ENCODE data around the gene FLRT1.

GRCh38 chr11:64013141-64013896, 22.4 kb upstream of the FLRT1 start:
- no peak for TF ChIP-seq CTCF (IDR thresholded peaks at IDR 0.05 in 4 of 5, conservative IDR thresholded peaks at IDR 0.05 in 1 of 5)
- no peak for TF ChIP-seq POLR2A (IDR thresholded peaks at IDR 0.05)

Measured in gastrocnemius medialis (tissue), 4 donors.